HUDEP-2 (cell line): ENCODE results near the gene CST9L.

Source experiments
- DNase-seq, 76 experiments: peaks; one replicate each; lab custom pipeline; 2025; ENCODE audit not compliant: unreplicated experiment in 76 of 76; lab: John Stamatoyannopoulos, UW

CST9L gene

GRCh38 chr20:23514848-23515247 lies 53.4 kb downstream of the CST9L start:
- DNase-seq, result no peak
